ENCODE measurements around the gene CHCHD4. TPM values are rescaled to one million over a fixed set of nuclear protein-coding genes. Genes with fewer than 3 reads are reported as not detected.

CHCHD4 gene
- polyA plus RNA-seq, 1 donor (not counting 4 experiments of a cell fraction or from before 2014, with no cell fraction given), result 22.1 TPM

DNA sequence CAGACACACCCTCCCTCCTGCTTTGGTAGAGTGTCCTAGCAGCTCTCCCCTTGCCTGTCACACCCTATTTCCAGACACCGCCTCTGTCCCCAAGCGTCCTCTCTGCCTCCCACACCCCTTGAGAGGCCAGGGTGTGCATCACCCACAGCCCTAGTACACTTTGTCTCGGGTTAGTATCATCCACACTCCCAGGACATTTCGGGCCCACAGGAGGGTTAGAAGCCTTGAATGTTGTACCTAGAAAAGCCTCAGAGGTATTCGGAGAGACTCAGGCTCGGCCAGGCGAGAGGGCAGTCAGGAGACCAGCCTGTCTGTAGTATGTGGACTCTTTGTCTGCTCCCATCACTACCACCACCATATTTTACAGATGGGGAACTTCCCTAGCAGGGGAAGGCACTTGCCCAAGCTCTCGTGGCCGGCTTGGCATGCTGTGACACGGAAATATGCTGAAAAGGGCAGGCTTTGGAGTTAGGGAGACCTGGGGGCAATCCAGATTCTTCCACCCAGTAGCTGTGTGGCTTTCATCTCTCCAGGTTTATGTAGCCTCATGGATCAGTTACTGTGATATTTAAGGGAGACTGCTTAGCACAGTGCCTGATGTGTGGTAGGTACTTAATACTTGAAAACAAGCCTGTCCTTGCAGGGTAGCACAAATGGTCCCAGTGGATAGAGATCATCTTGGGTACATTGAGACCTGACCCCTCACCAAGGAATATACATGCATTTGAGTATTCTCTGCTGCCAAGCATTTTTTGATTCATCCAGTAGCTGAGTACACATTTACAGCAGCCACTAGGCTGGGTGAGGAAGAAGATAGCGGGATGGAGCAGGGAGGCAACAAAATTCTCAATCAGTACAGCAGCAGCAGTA lies 1.6 kb upstream of the CHCHD4 start:
- Histone ChIP-seq H3K9ac (ENCODE audit: control insufficient read depth, extremely low read depth, insufficient read depth, low read length) (peak overlapping the region; percentile 96), H3K4me1 (ENCODE audit: control insufficient read depth, extremely low read depth, insufficient read depth, low read length) (peaks cover 32% of the 10 kb centered on the region), H4K20me1 (ENCODE audit: control insufficient read depth, extremely low read depth, insufficient read depth, low read length) (peaks cover 25% of the 10 kb centered on the region), H3K9me1 (ENCODE audit: control insufficient read depth, extremely low read depth, insufficient read depth, low read length) (no peaks in the 10 kb centered on the region), H3K4me2 (ENCODE audit: control insufficient read depth, extremely low read depth, insufficient read depth, low read depth, low read length) (peak overlapping the region; percentile 98), H3K4me3 (ENCODE audit: control insufficient read depth in 2 of 3, extremely low read depth in 1 of 3, insufficient read depth in 2 of 3, low read depth in 1 of 3, low read length in 3 of 3) (peak overlapping the region; percentile 83 to 89 (median 86)), H3K27me3 (ENCODE audit: control insufficient read depth, extremely low read depth, insufficient read depth, low read length) (no peaks in the 10 kb centered on the region), H3K79me2 (ENCODE audit: control insufficient read depth, insufficient read depth, low read length) (peaks cover 68% of the 10 kb centered on the region), H3K27ac (ENCODE audit: control insufficient read depth, insufficient read depth, low read length) (peak overlapping the region; percentile 94), H2AFZ (ENCODE audit: control insufficient read depth, low read length) (no peak overlapping the region), H3K36me3 (ENCODE audit: control insufficient read depth in 2 of 2, extremely low read depth in 1 of 2, insufficient read depth in 2 of 2, low read length in 2 of 2) (peaks cover 35 to 48% of the 10 kb centered on the region in 2 experiments), H3K9me3 (ENCODE audit: control insufficient read depth, low read depth, low read length) (no peaks in the 10 kb centered on the region)
- no peak for TF ChIP-seq EZH2 (IDR thresholded peaks at IDR 0.05; ENCODE audit: low read length)
- TF ChIP-seq, protein P1, sequence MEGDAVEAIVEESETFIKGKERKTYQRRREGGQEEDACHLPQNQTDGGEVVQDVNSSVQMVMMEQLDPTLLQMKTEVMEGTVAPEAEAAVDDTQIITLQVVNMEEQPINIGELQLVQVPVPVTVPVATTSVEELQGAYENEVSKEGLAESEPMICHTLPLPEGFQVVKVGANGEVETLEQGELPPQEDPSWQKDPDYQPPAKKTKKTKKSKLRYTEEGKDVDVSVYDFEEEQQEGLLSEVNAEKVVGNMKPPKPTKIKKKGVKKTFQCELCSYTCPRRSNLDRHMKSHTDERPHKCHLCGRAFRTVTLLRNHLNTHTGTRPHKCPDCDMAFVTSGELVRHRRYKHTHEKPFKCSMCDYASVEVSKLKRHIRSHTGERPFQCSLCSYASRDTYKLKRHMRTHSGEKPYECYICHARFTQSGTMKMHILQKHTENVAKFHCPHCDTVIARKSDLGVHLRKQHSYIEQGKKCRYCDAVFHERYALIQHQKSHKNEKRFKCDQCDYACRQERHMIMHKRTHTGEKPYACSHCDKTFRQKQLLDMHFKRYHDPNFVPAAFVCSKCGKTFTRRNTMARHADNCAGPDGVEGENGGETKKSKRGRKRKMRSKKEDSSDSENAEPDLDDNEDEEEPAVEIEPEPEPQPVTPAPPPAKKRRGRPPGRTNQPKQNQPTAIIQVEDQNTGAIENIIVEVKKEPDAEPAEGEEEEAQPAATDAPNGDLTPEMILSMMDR (optimal IDR thresholded peaks at IDR 0.05 in 1 of 3, IDR thresholded peaks at IDR 0.05 in 1 of 3, conservative IDR thresholded peaks at IDR 0.05 in 1 of 3; ENCODE audit: extremely low read depth in 1 of 3, insufficient read depth in 2 of 3, low read length in 3 of 3), result no peak
- dilution Hi-C loops (cut with MboI; ENCODE audit: extremely low pct_ligation_motif_present, low sequenced_read_pairs), result no loop called here
- DNase-seq (ENCODE audit: low read depth, low spot score), result no peak
- FAIRE-seq, result no peak

DNA sequence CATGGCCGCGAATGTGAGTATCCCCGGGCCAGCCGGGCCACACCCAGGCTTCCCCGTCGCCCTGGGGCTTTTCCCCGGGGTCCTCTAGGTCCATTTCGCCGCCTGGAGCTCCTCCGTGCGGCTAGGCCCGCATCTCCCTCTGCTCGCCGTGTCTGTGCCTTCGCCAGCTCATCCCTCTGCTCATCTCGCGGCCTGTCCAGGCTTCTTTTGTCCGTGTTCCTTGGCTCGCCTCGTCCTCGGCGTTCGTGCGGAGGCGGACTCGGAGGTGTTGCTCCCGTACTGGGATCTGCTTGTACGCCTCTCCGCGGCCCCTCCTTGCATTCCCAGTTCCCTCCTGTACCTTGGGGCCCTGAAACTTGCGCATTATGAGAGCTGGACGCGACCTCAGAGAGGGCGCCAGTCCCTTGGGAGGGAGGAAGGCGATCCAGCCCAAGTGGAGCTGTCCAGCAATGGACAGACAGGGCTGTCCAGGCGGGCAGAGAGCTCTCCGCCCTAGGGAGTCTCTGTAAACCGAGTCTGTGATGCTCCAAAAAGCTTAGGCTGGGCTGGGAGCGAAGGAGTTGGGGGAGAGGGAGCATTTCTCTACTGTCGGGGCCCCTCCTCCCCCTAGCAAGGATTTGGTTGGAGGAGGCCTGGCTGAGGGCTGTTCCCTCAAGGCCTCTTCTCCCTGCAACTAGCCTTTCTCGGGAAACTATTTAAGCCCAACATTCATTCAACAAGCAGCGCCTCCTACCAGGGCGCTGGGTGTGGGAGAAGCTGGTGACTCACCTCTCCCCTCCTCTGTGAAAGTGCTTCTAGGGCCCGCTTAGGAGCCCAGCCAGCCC lies 735 bp upstream of the CHCHD4 start:
- no peaks in the 10 kb centered on the region for H3K27me3 ChIP-seq (ENCODE audit: control insufficient read depth, extremely low read depth, insufficient read depth, low read length)
- peaks cover 32% of the 10 kb centered on the region for H3K4me1 ChIP-seq (ENCODE audit: control insufficient read depth, extremely low read depth, insufficient read depth, low read length)
- H3K9ac ChIP-seq (ENCODE audit: control insufficient read depth, extremely low read depth, insufficient read depth, low read length), result peak overlapping the region; percentile 96
- dilution Hi-C loops (cut with MboI; ENCODE audit: extremely low pct_ligation_motif_present, low sequenced_read_pairs), result no loop called here
- peak overlapping the region; percentile 83 to 89 (median 86) for H3K4me3 ChIP-seq (ENCODE audit: control insufficient read depth in 2 of 3, extremely low read depth in 1 of 3, insufficient read depth in 2 of 3, low read depth in 1 of 3, low read length in 3 of 3)
- no peak for DNase-seq (ENCODE audit: low read depth, low spot score)
- peak; percentile 60 for FAIRE-seq
- peak overlapping the region; percentile 58 for H2AFZ ChIP-seq (ENCODE audit: control insufficient read depth, low read length)
- H4K20me1 ChIP-seq (ENCODE audit: control insufficient read depth, extremely low read depth, insufficient read depth, low read length), result peaks cover 25% of the 10 kb centered on the region
- H3K9me3 ChIP-seq (ENCODE audit: control insufficient read depth, low read depth, low read length), result no peaks in the 10 kb centered on the region
- no peak for TF ChIP-seq EZH2 (IDR thresholded peaks at IDR 0.05; ENCODE audit: low read length)
- TF ChIP-seq, protein P1 (optimal IDR thresholded peaks at IDR 0.05 in 1 of 3, IDR thresholded peaks at IDR 0.05 in 1 of 3, conservative IDR thresholded peaks at IDR 0.05 in 1 of 3; ENCODE audit: extremely low read depth in 1 of 3, insufficient read depth in 2 of 3, low read length in 3 of 3), result peak in 2 of 3 experiments; percentile 25 to 43
- H3K9me1 ChIP-seq (ENCODE audit: control insufficient read depth, extremely low read depth, insufficient read depth, low read length), result no peaks in the 10 kb centered on the region
- H3K4me2 ChIP-seq (ENCODE audit: control insufficient read depth, extremely low read depth, insufficient read depth, low read depth, low read length), result peak overlapping the region; percentile 98
- H3K79me2 ChIP-seq (ENCODE audit: control insufficient read depth, insufficient read depth, low read length), result peaks cover 65% of the 10 kb centered on the region
- peaks cover 28 to 42% of the 10 kb centered on the region in 2 experiments for H3K36me3 ChIP-seq (ENCODE audit: control insufficient read depth in 2 of 2, extremely low read depth in 1 of 2, insufficient read depth in 2 of 2, low read length in 2 of 2)
- peak overlapping the region; percentile 94 for H3K27ac ChIP-seq (ENCODE audit: control insufficient read depth, insufficient read depth, low read length)

Data from keratinocyte (primary cell).